Ovary (tissue), 3 donors: Measurements from ENCODE around the gene CDC42EP5.

Experiments used
- CTCF ChIP-seq, 3 donors: fragments of 450-650 bp in 2 of 3; fragments of 200-600 bp in 1 of 3; IDR thresholded peaks; one replicate each; pipeline versions ENCODE4 v1.5.1 to v1.8.0; 2016 to 2022; ENCODE audit warnings: antibody characterized with exemption in 3 of 3, mild to moderate bottlenecking in 1 of 3
- POLR2A ChIP-seq: fragments of 450-650 bp; IDR thresholded peaks from one replicate; pipeline ENCODE4 v1.6.1; 2017; ENCODE audit warnings: antibody characterized with exemption, mild to moderate bottlenecking, moderate library complexity
- donor health status: DM: no; HTN: no; CAD: no.

GRCh38 chr19:54492568-54492967 lies 19.5 kb upstream of the CDC42EP5 start:
- TF ChIP-seq CTCF (IDR thresholded peaks at IDR 0.05) (no peak), POLR2A (no peak)
